Choroid plexus epithelial cell (primary cell): Measurements from ENCODE around the gene IL24.

Experiments
- DNase-seq: peaks from one replicate; pipeline ENCODE4 v3.0.0-alpha.2; 2010; ENCODE audit warnings: low read depth
- H3K4me3 ChIP-seq: 2 replicates; pipeline ENCODE4 v1.5.1; 2011; ENCODE audit warnings: low read depth, mild to moderate bottlenecking, control low read depth, low read length, moderate library complexity
- TF ChIP-seq, protein P1 (sequence below): conservative IDR thresholded peaks from 2 replicates; pipeline ENCODE4 v1.5.1; 2011; ENCODE audit warnings: low read depth, mild to moderate bottlenecking, control low read depth, inconsistent platforms, low read length, moderate library complexity

The IL24 gene

DNA sequence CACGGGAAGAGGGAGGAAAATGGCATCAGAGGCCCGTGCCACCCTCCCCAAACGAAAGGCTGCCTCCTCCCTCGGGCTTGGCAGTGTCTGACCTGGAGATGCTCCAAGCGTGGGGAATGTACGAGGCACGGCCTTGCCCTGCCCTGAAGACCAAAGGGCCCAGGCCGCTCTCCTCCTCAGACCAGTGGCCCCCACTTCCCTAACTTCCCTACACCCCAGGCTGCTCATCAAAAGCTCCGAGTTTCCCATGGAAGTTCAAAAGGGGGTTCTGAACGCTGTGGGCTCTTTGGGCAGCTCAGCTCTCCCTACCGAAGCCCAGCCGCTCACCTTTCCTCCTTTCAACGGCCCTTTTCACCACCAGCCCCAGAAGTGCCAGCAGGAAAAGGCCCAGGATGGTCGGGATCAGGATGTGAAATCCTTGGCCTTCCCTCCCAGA, 12.7 kb downstream of the IL24 start:
- no peak for DNase-seq
- TF ChIP-seq, protein P1, sequence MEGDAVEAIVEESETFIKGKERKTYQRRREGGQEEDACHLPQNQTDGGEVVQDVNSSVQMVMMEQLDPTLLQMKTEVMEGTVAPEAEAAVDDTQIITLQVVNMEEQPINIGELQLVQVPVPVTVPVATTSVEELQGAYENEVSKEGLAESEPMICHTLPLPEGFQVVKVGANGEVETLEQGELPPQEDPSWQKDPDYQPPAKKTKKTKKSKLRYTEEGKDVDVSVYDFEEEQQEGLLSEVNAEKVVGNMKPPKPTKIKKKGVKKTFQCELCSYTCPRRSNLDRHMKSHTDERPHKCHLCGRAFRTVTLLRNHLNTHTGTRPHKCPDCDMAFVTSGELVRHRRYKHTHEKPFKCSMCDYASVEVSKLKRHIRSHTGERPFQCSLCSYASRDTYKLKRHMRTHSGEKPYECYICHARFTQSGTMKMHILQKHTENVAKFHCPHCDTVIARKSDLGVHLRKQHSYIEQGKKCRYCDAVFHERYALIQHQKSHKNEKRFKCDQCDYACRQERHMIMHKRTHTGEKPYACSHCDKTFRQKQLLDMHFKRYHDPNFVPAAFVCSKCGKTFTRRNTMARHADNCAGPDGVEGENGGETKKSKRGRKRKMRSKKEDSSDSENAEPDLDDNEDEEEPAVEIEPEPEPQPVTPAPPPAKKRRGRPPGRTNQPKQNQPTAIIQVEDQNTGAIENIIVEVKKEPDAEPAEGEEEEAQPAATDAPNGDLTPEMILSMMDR = no peak
- peak overlapping the region; percentile 53 for H3K4me3 ChIP-seq

DNA sequence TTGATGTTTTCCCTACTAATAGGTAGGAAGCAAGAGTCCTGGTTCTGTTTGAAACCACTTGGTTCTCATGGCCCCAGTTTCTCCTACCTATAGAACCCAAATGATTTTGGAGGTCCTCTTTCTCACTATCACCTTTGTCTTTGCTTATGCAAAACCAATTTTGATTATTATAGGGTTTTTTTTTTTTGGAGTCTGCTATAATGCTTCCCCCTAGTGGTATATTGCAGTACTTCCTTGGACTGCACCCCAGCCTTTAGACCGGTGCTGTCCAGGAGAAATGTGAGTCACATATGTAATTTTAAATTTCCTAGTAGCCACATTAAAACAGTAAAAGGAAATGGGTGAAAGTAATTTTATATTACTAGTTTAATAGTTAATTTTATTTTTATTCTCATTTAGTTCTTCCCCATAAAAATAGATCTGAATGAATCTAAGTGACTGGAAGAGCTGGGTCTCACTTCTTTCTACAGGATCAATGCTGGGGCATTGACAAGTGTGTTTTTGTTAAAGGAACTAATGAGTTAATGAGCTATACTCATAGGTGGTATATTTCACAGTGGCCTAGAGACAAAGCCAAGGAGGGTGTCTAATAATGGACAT, 13.9 kb downstream of the IL24 start:
- H3K4me3 ChIP-seq = no peak overlapping the region
- TF ChIP-seq, protein P1 = peak; percentile 79
- peak; percentile 84 for DNase-seq

DNA sequence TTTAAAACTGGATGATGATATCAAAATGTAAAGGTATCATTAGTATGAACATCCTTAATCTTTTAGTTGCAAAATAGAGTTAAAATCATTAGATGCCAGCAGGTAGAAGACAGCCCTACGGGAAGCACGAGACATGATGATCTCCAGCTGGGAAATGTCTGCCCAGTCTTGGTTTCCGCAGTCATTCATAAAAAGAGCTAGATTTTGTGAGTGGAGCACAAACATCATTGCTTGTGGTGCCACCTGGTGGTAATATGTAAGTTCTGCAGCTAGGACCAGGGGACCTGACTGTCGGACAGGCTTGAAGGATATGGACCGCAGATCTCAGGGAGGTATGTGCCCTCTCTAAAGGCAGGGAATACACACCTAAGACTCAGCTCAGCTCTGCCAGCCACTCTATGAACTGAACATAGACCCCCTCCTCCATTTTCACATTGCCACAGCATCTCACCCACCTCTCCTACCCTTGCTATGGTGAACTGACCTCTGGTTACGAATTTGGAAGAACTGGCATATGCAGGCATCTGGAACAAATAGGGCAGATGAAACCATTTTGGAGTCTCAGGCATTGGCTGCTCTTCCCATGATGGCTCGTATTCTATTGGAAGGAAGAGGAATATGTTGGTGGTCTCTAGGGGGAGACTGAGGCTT, 15.3 kb downstream of the IL24 start:
- TF ChIP-seq, protein P1 = peak; percentile 87
- H3K4me3 ChIP-seq = no peak overlapping the region
- peak; percentile 90 for DNase-seq

DNA sequence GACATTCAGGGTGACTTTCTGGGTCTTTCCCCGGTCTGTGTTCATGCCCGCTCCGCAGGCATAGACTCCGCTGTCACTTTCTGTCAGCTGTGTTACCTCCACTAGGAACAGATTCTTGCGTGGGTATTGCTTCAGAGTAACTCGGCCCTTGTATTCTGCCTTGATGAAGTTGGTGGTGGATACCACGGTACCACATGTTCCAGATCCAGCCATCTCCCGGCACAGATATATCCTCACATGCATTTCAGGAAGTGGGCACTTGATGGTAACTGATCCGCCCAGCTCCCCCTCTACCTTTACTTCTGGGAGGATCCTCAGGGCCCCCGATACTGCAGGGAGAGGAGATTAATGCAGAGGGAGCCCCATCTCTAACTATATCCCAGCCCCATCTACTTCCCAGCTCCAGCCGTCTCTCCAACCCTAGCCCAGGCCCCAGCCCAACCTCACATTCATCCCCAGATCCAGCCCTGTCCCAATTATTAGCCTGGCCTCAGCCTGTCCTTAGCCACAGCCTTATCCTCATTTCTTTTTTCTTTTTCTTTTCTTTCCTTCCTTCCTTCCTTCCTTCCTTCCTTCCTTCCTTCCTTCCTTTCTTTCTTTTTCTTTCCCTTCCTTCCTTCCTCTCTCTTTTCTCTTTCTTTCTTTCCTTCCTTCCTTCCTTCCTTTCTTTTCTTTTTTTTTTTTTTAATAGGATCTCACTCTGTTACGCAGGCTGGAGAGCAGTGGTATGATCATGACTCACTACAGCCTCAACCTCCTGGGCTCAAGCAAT, 16.7 kb downstream of the IL24 start:
- no peak for DNase-seq
- TF ChIP-seq, protein P1 = no peak
- no peak overlapping the region for H3K4me3 ChIP-seq

DNA sequence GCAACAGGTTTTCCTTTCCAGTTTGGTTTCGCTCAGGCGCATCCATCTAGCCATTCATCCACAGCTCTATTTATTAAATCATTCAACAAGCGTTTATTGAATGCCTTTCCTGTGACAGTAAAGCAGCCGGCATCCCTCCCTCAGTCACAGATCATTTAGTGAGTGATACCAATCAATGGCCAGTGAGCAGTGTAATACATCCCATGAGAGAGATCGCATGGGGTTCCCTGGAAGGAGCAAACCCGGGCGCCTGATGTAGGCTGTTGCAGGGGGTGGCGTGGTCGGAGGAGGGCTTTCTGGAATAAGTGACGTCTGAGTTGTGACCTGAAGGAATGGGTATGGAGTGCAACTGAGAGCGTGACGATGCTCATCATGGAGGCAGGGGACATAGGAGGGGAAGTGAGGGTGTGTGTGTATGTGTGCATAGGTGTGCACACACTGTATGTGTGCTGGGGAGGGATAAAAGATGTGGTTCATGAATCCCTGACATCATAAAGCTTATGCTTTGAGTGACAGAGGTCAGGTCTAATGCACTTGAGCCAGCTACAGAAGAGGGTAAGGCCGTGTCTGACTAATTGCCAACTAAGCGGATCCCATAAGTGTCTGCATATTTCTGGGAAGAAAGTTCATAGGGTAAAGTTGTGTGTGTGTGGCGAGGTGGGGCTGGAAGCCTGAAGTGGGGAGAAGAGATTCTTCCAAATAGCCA, 17.9 kb downstream of the IL24 start:
- H3K4me3 ChIP-seq = no peak overlapping the region
- TF ChIP-seq, protein P1 = no peak
- no peak for DNase-seq

DNA sequence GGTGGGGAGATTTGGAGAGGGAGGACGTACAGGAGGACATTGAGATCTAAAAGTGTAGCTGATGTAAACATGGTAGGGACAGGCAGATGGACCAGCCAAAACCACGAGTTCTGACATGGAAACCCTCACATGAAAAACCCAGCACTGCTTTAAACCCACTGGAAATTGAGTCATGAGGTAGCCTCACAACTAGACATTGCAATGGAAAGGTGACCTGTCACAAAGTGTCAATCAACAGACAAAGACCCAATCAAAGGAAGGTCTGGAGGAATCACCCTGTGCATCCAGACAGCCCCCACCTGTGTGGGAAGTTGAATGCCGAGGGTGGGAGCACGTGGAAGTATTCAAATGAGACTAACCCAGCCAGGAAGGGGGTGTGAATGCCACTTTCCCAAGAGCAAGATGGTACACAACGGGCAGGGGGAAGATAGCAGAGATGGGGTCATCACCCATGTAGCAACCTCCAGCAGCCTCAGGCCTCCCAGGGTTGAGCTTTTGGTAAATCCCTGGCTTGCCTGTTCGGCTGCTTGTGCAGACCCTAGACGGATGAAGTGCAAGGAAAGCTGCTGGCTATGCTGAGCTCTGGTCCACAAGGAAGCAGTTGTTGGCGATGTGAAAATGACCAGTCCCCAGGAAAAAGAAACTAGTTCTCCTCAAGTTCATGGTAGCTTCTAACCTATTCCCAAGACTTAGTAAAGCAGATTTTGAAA, 18.9 kb downstream of the IL24 start:
- no peak for DNase-seq
- TF ChIP-seq, protein P1 = no peak
- H3K4me3 ChIP-seq = no peak overlapping the region
